Mucosa of descending colon (tissue), 3 donors: ENCODE data around the gene PARD6A. TPM values are rescaled to one million over a fixed set of nuclear protein-coding genes. Genes with fewer than 3 reads are reported as not detected.

ENCODE experiments used
- ATAC-seq: fragments of 200-7000 bp; cut with Tn5 transposase; one replicate; pipeline ENCODE4 v1.9.1; 2020; ENCODE audit warnings: mild to moderate bottlenecking, moderate library complexity
- DNase-seq, 3 donors: peaks; one replicate each; pipeline ENCODE4 v3.0.0-alpha.2; 2020
- H3K36me3 ChIP-seq: fragments of 200-600 bp; one replicate; pipeline ENCODE4 v1.8.0; 2021; ENCODE audit warnings: low read depth, mild to moderate bottlenecking
- H3K4me1 ChIP-seq: fragments of 200-600 bp; one replicate; pipeline ENCODE4 v1.8.0; 2021; ENCODE audit warnings: low read depth, mild to moderate bottlenecking
- H3K4me3 ChIP-seq: fragments of 200-600 bp; one replicate; pipeline ENCODE4 v1.8.0; 2021; ENCODE audit warnings: mild to moderate bottlenecking
- H3K9me3 ChIP-seq: fragments of 200-600 bp; one replicate; pipeline ENCODE4 v1.8.0; 2021; ENCODE audit warnings: mild to moderate bottlenecking
- CTCF ChIP-seq: fragments of 200-600 bp; IDR thresholded peaks from one replicate; pipeline ENCODE4 v1.8.0; 2022; ENCODE audit warnings: antibody characterized with exemption, mild to moderate bottlenecking
- intact Hi-C, 2 donors: fragments of 100-400 bp; cut with DNase I in 1 of 2; cut with micrococcal nuclease in 1 of 2; formaldehyde crosslinking; loops; one replicate each; pipeline versions ENCODE4 v1.11.0 to v1.11.1; 2022; cut with DNase I, micrococcal nuclease
- total RNA-seq, 3 donors: library from RNA; stranded (reverse); fragmentation: NEBNext Ultra II Directional in 2 of 3; extraction: Animal tissue kit (Norgen Biotek cat#: 25700) in 2 of 3; gene quantifications; one replicate each; pipeline versions ENCODE4 v1.2.1 to v1.2.4, GENCODE V29; 2021 to 2023
- donor health status: DM: no; HTN: no; CAD: no; lungs with moderate emphysema.
- donor health status: DM: no; HTN: no; CAD: no.
- donor health status: DM: no; HTN: yes; CAD: no.

PARD6A gene
- total RNA-seq, 3 donors from 2014 or later = 2.3 to 9.1 (median 3.7) TPM

GRCh38 chr16:67708368-67708771, 47.6 kb downstream of the PARD6A start:
- intact Hi-C loops = no loop called here
- peaks cover 3% of the 10 kb centered on the region for H3K4me1 ChIP-seq
- H3K36me3 ChIP-seq = no peaks in the 10 kb centered on the region
- no peaks in the 10 kb centered on the region for H3K9me3 ChIP-seq
- TF ChIP-seq CTCF = no peak
- no peak for DNase-seq
- ATAC-seq = no peak
- H3K4me3 ChIP-seq = no peak overlapping the region

GRCh38 chr16:67709050-67709449, 48.3 kb downstream of the PARD6A start:
- no peak for ATAC-seq
- Histone ChIP-seq H3K36me3 (no peaks in the 10 kb centered on the region), H3K4me1 (peaks cover 10% of the 10 kb centered on the region), H3K4me3 (no peak overlapping the region), H3K9me3 (no peaks in the 10 kb centered on the region)
- TF ChIP-seq CTCF = no peak
- intact Hi-C loops = no loop called here
- DNase-seq = no peak

- Histone ChIP-seq H3K9me3 (no peaks in the 10 kb centered on the region), H3K4me1 (peaks cover 23% of the 10 kb centered on the region), H3K4me3 (no peak overlapping the region), H3K36me3 (no peaks in the 10 kb centered on the region)
- intact Hi-C loops = no loop called here
- ATAC-seq = no peak
- no peak for DNase-seq
- TF ChIP-seq CTCF = no peak
Measured at GRCh38 chr16:67710607-67711006, 49.8 kb downstream of the PARD6A start.

Other genes starting within 250 kb of the PARD6A start
- 10 to 100 TPM in 1 of 3 donors, 1 to 10 TPM in 2; 9.2 to 12.3 (median 10.0) TPM for gene ZDHHC1, start 244.5 kb upstream of the PARD6A start, total RNA-seq
- 100 to 1,000 TPM; 322 to 765 (median 646) TPM for gene HSD11B2, start 229.8 kb upstream of the PARD6A start, total RNA-seq
- gene ATP6V0D1, start 179.8 kb upstream of the PARD6A start, total RNA-seq = 100 to 1,000 TPM; 152 to 253 (median 228) TPM
- not detected for gene AGRP, start 177.4 kb upstream of the PARD6A start, total RNA-seq
- 10 to 100 TPM; 10.9 to 74.7 (median 20.5) TPM for gene RIPOR1, start 132.1 kb upstream of the PARD6A start, total RNA-seq
- 10 to 100 TPM; 41.1 to 55.5 (median 43.4) TPM for gene CTCF, start 98.4 kb upstream of the PARD6A start, total RNA-seq
- 1 to 10 TPM; 1.8 to 4.9 (median 4.2) TPM for gene CARMIL2, start 15.8 kb upstream of the PARD6A start, total RNA-seq
- 10 to 100 TPM in 2 of 3 donors, 1 to 10 TPM in 1; 8.9 to 17.1 (median 11.5) TPM for gene ACD, start 700 bp upstream of the PARD6A start, total RNA-seq
- 10 to 100 TPM in 1 of 3 donors, 1 to 10 TPM in 2; 8.5 to 23.3 (median 9.0) TPM for gene ENKD1, start 5.8 kb downstream of the PARD6A start, total RNA-seq
- gene C16orf86, start 5.9 kb downstream of the PARD6A start, total RNA-seq = 1 to 10 TPM in 2 of 3 donors, under 1 TPM in 1; 0.67 to 6.8 (median 1.2) TPM
- 10 to 100 TPM; 25.6 to 29.2 (median 27.9) TPM for gene GFOD2, start 58.4 kb downstream of the PARD6A start, total RNA-seq
- gene RANBP10, start 145.6 kb downstream of the PARD6A start, total RNA-seq = 10 to 100 TPM; 19.6 to 24.1 (median 20.6) TPM
- gene TSNAXIP1, start 145.9 kb downstream of the PARD6A start, total RNA-seq = 1 to 10 TPM in 1 of 3 donors, under 1 TPM in 2; 0.41 to 2.0 (median 0.48) TPM
- 10 to 100 TPM; 18.1 to 43.3 (median 20.5) TPM for gene THAP11, start 181.4 kb downstream of the PARD6A start, total RNA-seq
- gene NUTF2, start 186.0 kb downstream of the PARD6A start, total RNA-seq = 10 to 100 TPM; 56.0 to 69.3 (median 58.0) TPM
- 10 to 100 TPM; 33.2 to 55.0 (median 36.6) TPM for gene CENPT, start 186.7 kb downstream of the PARD6A start, total RNA-seq
- gene EDC4, start 212.1 kb downstream of the PARD6A start, total RNA-seq = 10 to 100 TPM; 58.3 to 82.0 (median 64.6) TPM
- gene NRN1L, start 223.9 kb downstream of the PARD6A start, total RNA-seq = under 1 TPM in 2 of 3 donors, not detected in 1; 0.49 to 0.99 TPM
- 10 to 100 TPM; 33.8 to 43.3 (median 38.1) TPM for gene PSKH1, start 232.3 kb downstream of the PARD6A start, total RNA-seq